ENCODE data around the gene ZNF747.
"Not testable (repeated sequence)": the region's sequence is repeated elsewhere in the genome, so short reads cannot be mapped to it uniquely, and the experiment has no call there.

ZNF747 gene

GRCh38 chr16:30532285-30533145 is 2.1 kb downstream of the ZNF747 start:
- no peak for DNase-seq

DNA sequence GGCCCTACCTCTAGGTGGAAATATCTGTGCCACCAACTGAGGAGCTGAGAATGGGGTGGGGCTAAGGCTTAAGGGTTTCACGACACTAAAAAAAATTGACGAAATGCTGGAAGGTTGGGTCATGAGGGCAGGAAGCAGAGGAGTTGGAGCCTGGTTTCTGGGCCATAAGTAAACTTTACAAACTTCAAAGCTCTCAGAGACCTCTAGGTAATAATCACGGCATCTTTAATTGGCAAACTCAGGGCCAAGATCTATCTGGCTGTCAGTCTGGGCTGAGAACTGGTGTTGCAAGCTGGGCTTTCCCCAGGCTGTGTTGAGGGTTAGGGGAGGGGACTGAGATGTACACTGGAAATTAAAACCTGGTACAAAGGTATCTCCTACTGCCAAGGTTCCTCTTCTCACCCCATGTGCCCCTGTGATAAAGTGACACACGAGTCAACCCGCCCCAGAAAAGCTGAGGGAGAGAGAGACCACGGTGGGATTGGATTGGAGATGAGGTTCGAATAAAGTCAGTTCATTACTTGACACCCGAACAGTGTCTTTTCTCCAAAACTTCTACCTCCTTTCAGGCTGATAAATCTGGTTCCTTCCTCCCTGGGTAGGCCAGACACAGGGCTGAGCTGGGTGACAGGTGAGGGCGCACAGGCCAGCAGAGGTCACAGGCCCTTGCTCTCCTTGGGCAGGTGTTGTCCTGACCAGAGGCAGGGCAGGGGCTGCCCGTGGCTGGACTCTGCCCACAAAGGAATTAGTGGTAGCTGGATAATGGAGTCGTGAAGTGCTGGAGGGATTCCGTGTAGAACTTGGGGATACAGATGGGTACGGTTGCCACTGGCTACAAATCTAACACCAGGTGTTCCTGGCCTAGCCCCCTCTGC is 4.3 kb downstream of the ZNF747 start:
- DNase-seq, result no peak

GRCh38 chr16:30528799-30529457 is 5.7 kb downstream of the ZNF747 start:
- DNase-seq, result no peak

DNA sequence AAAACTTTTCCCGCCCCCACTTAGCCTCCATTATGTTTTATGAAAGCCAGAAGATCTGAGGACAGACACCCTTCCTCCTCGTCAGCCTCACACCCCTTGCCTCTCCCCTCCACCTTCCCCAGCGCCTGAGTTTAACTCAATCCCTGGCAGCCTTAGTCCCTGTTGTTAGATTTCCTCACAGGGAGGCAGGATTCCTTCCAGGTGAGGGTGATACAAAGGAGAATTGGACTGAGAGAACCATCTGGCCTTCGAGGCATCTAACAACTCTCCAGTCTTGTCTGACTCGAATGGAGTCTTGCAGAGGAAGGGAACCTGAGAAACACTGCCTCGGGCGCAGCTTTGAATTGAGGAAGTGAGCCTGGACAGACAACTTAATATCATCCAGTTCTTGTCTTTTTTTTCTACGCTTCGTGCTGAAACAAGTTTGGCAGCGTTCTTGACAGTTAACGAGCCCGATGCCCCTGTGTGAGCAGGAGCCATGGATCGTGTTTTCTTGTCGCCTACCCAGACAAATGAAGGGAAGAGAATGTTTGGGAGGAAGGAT is 7.0 kb downstream of the ZNF747 start:
- no peak for DNase-seq

- peak; percentile 98 for DNase-seq
These were observed 7.6 kb downstream of the ZNF747 start for GRCh38 chr16:30526823-30527634.

DNA sequence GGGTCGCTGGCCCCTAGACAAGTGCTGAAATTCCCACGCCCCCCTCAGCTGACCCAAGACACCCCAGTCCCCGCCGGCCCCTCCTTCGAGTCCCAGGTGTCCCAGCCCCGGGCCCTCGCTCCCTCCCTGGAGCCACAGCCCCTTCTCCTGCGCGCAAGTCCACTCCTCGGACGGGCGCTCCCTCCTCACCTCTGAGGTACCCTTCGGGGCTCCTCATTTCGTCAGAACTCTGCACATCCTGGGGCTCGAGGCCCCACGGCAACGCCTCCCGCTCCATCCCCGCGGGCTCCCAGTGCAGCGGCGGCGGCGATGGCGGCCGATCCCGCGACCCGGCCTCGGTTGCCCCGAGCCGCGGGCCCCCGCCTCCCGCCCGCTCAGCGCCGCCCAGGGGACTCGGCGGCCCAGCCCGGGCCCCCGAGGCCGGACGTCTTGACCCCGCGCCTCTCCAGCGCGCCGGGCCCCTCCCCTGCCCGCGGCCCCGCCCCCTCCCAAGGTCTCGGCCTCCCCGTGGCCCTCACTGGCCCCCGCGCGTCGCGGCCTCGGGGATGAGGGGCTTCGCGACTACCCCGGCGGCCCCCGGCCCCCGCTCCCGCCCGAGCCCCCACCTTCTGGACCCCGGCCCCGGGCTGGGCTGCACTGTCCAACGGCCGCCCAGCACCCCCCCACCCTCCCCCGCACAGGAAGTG is 8.4 kb downstream of the ZNF747 start, which contains the start of gene ZNF768:
ZNF768 (minus strand) TSS at position 430 of the 686 bp plus-strand sequence; CDS start at position 277, 153 bp downstream.
- DNase-seq, result peak; percentile 37 to 40

DNA sequence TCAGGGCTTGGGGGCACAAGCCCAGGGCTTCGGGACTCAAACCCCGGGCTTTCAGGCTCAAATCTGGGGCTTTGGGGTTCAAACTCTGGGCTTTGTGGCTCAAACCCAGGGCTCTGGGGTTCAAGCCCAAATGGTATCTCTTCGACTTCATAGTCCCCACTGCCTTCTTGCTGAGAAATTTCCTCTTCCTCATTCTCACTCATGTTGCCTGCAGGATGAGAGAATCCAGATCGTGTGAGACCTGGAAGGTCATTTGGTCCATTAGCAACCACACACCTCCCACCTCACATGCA is 8.9 kb downstream of the ZNF747 start:
- DNase-seq, result no peak

GRCh38 chr16:30524575-30525568 is 9.8 kb downstream of the ZNF747 start:
- no peak for DNase-seq

- no peak for DNase-seq
These were observed 10.7 kb downstream of the ZNF747 start for GRCh38 chr16:30523768-30524574.

- DNase-seq, result not testable (repeated sequence)
These were observed 11.8 kb downstream of the ZNF747 start for GRCh38 chr16:30522702-30523463.

DNA sequence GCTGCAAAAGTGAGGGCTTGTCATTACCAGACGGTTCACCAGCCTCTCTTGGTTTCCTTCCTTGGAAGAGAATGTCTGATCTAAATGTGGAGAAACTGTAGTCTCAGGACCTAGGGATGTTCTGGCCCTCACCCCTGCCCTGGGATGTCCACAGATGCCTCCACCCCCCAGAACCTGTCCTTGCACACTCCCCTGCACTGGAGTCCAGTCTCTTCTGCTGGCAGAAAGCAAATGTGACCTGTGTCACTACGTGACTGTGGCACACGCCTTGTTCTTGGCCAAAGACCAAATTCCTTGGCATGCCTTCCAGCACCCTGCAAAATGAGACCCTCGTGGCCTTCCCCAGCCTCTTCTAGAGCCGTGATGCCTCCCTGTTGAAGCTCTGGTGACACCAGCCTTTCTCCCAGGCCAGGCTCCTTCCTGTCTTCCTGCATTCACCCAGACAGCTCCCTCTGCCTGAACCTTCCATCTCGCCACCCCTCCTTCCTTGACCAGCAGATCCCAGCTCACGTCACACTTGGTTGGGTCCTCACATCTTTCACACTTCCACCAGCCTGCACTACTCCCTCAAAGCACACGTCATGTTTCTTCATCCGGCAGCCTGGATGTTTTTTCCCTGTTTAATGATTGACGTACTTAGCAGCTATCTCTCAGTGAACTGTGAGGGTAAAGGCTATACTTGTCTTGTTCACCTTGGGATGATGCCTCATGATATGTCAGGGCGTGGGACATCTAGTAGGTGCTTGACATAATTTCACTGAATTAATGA is 12.6 kb downstream of the ZNF747 start:
- DNase-seq, result no peak

DNA sequence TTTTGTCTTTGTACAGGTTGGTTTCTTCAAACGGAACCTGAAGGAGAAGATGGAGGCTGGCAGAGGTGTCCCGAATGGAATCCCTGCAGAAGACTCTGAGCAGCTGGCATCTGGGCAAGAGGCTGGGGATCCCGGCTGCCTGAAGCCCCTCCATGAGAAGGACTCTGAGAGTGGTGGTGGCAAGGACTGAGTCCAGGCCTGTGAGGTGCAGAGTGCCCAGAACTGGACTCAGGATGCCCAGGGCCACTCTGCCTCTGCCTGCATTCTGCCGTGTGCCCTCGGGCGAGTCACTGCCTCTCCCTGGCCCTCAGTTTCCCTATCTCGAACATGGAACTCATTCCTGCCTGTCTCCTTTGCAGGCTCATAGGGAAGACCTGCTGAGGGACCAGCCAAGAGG is 13.2 kb downstream of the ZNF747 start:
- DNase-seq, result no peak

DNA sequence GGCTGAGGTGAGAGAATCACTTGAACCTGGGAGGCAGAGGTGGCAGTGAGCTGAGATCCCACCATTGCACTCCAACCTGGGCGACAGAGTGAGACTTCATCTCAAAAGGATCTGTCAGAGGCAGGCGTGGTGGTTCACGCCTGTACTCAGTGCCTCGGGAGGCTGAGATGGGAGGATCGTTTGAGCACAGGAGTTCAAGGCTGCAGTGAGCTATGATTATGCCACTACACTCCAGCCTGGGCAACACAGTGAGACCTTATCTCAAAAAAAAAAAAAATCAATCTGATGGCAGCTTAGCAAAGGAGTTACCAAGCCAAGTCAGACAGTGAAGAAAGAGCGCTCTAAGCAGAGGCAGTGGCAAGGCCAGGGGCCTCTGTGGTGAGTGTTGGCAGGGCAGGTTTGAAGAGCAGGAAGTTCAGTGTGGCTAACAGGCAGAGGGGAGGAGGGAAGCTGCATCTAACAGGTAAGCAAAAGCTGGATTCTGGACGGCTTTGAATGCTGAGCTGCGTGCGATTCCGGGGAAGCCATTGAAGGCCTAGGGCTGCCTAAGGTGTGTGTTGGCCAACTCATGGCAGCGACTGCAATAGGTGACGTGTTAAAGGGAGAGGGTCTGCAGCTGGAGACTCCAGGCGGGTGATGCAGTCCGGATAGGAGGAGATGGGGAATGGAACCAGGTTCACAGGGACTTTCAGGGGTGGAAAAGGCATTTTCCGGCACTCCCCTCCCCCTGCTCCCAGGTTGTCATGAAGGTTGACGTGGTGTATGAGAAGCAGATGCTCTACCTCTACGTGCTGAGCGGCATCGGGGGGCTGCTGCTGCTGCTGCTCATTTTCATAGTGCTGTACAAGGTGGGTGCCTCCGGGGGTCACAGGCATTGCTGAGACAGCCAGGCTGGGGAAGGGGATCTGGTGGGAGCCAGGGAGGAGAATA is 15.3 kb downstream of the ZNF747 start:
- no peak for DNase-seq

DNA sequence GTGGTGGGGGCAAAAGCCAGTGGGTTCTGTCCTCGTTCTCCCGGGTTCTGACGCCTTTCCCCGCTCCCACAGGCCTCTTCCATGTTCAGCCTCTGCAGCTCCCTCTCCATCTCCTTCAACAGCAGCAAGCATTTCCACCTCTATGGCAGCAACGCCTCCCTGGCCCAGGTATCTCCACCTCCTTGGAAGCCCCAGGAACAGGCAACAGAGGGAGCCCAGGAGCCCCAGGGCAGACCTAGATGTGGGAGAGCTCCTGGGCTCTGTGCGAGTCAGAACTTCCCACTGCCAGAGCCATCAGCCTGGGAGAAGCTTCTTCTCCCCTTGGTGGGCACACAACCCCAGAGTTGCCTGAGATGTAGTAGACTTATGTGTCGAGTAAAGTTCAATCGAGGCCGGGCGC is 16.1 kb downstream of the ZNF747 start:
- no peak for DNase-seq

DNA sequence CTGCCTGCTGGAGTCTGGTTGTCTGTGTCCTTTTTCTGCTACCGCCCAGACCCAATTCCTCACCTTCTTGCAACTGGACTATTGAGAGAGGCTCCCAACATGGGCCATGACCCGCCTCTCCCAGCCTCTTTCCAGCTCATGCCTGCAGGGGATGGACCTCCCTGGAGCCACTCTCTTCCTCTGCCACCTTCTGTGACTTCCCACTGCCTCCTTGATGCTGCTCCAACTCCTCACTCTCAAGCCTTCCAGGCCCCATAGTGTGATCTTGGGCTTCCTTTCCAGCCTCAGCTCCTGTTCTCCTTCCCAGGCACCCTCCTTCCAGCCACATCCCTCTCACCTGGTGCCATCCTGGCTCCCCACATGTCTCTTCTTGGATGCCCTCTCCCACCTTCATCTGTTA is 19.4 kb downstream of the ZNF747 start:
- no peak for DNase-seq

DNA sequence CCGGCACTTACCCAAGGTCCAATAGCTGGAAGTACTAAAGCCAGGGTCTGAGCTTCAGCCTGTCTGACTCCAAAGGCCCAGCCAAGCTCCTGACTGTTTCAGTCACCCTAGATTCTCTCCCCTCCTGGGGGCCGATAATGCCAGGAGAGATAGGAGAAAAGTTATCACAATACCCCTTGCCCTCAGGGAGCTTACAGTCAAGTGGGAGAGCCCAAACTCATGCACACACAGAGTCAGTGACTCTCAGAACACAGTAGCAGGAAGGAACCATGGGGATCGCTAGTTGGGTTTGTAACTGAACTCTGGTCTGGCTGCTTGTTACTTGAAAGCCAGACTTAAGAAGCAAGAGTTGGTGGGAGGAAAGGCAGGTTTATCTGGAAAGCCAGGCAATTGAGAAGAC is 23.1 kb downstream of the ZNF747 start:
- DNase-seq, result no peak

Data from activated CD4-positive, alpha-beta T cell treated with anti-CD3 and anti-CD28 coated beads, Interleukin-2, amount 50 U/mL, for 48 hours (primary cell).